Astrocyte (in vitro differentiated cells and primary cell): ENCODE measurements around the gene SPOPL. TPM values are rescaled to one million over a fixed set of nuclear protein-coding genes. Genes with fewer than 3 reads are reported as not detected.

ENCODE experiments used
- DNase-seq: peaks from one replicate; pipeline ENCODE4 v3.0.0-alpha.2; 2010; ENCODE audit warnings: low read depth
- FAIRE-seq: peaks from 2 replicates; lab custom pipeline; 2011; peaks lifted over from hg19 to GRCh38; lab: Jason Lieb, UNC
- H2AFZ ChIP-seq: 2 replicates; pipeline ENCODE4 v1.6.0; 2012; ENCODE audit warnings: low read depth, low read length, inconsistent platforms
- H3K27ac ChIP-seq: 2 replicates; pipeline ENCODE4 v1.5.1; 2011; ENCODE audit warnings: low read depth, low read length, inconsistent platforms
- H3K27me3 ChIP-seq: 2 replicates; pipeline ENCODE4 v1.6.0; 2011; ENCODE audit warnings: low read length, inconsistent platforms; ENCODE audit not compliant: insufficient read depth
- H3K36me3 ChIP-seq: 2 replicates; pipeline ENCODE4 v1.5.1; 2011; ENCODE audit warnings: low read length, inconsistent platforms; ENCODE audit not compliant: insufficient read depth
- H3K4me1 ChIP-seq: 2 replicates; pipeline ENCODE4 v1.5.1; 2011; ENCODE audit warnings: low read length, inconsistent platforms; ENCODE audit not compliant: insufficient read depth
- H3K4me2 ChIP-seq: 2 replicates; pipeline ENCODE4 v1.6.0; 2012; ENCODE audit warnings: low read length, inconsistent platforms
- H3K4me3 ChIP-seq: 2 replicates; pipeline ENCODE4 v1.5.1; 2011; ENCODE audit warnings: low read depth, mild to moderate bottlenecking, low read length, inconsistent platforms; ENCODE audit not compliant: insufficient read depth
- H3K79me2 ChIP-seq: 2 replicates; pipeline ENCODE4 v1.6.0; 2012; ENCODE audit warnings: mild to moderate bottlenecking, low read length, inconsistent platforms; ENCODE audit not compliant: insufficient read depth
- H3K9ac ChIP-seq: 2 replicates; pipeline ENCODE4 v1.6.0; 2012; ENCODE audit warnings: mild to moderate bottlenecking, low read length, inconsistent platforms
- H3K9me3 ChIP-seq: 2 replicates; pipeline ENCODE4 v1.5.1; 2012; ENCODE audit warnings: low read depth, mild to moderate bottlenecking, low read length, inconsistent platforms; ENCODE audit not compliant: insufficient read depth
- H4K20me1 ChIP-seq: 2 replicates; pipeline ENCODE4 v1.6.0; 2012; ENCODE audit warnings: low read length, inconsistent platforms; ENCODE audit not compliant: insufficient read depth
- H3K27ac Mint-ChIP-seq: one replicate; pipeline ENCODE4 v1.8.0; 2021; ENCODE audit warnings: mild to moderate bottlenecking, mixed read lengths; ENCODE audit not compliant: unreplicated experiment
- H3K27me3 Mint-ChIP-seq: one replicate; pipeline ENCODE4 v1.8.0; 2021; ENCODE audit warnings: low read depth, mixed read lengths; ENCODE audit not compliant: unreplicated experiment
- H3K36me3 Mint-ChIP-seq: one replicate; pipeline ENCODE4 v1.8.0; 2021; ENCODE audit warnings: low read depth, mixed read lengths; ENCODE audit not compliant: unreplicated experiment
- H3K4me1 Mint-ChIP-seq: one replicate; pipeline ENCODE4 v1.8.0; 2021; ENCODE audit warnings: low read depth, mixed read lengths; ENCODE audit not compliant: unreplicated experiment
- H3K4me3 Mint-ChIP-seq: one replicate; pipeline ENCODE4 v1.8.0; 2021; ENCODE audit warnings: mild to moderate bottlenecking, moderate library complexity, mixed read lengths; ENCODE audit not compliant: unreplicated experiment
- H3K9me3 Mint-ChIP-seq: one replicate; pipeline ENCODE4 v1.8.0; 2021; ENCODE audit warnings: mild to moderate bottlenecking, mixed read lengths; ENCODE audit not compliant: unreplicated experiment
- EZH2 ChIP-seq: IDR thresholded peaks from 2 replicates; pipeline ENCODE4 v1.6.1; 2012; ENCODE audit warnings: mild to moderate bottlenecking, low read length, inconsistent platforms; ENCODE audit not compliant: insufficient read depth
- total RNA-seq: library from RNA; stranded (reverse); gene quantifications from 2 replicates; pipeline ENCODE4 v1.2.1, GENCODE V29; 2021
- TF ChIP-seq, protein P1 (sequence below): IDR thresholded peaks from 2 replicates; pipeline ENCODE4 v1.5.1; 2011; ENCODE audit warnings: low read depth, mild to moderate bottlenecking, inconsistent platforms, low read length, moderate library complexity; ENCODE audit not compliant: insufficient read depth

SPOPL gene
- total RNA-seq, 1 donor from 2014 or later = 23.2 TPM

DNA sequence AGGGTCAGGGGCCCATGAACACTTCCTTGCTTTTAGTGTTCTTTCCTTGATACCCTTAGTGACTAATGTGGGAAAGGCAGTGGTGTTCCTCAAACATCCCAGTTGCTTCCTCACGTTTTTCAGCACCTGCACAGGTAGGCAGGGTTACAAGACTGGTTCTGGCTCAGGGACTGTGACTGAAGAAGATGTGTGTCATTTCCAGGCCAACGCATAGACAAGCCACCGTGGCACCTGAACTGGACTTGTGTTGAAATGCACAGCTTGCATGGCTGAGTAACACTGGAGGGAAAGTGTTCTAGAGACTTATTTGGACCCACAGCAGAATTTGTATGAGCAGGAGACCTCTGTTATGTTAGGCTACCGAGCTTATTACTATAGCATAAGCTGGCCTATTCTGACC is 107.9 kb downstream of the SPOPL start:
- Histone ChIP-seq H2AFZ (no peak overlapping the region), H3K36me3 (no peaks in the 10 kb centered on the region), H3K4me1 (no peaks in the 10 kb centered on the region), H3K79me2 (no peaks in the 10 kb centered on the region), H3K27ac (no peak overlapping the region), H3K27me3 (no peaks in the 10 kb centered on the region), H3K4me2 (no peak overlapping the region), H4K20me1 (no peaks in the 10 kb centered on the region), H3K4me3 (no peak overlapping the region), H3K9me3 (no peaks in the 10 kb centered on the region), H3K9ac (no peak overlapping the region)
- Mint-ChIP-seq H3K4me1 (peaks cover 4% of the 10 kb centered on the region), H3K27me3 (no peaks in the 10 kb centered on the region), H3K4me3 (no peak overlapping the region), H3K27ac (no peak overlapping the region), H3K9me3 (no peaks in the 10 kb centered on the region), H3K36me3 (no peaks in the 10 kb centered on the region)
- DNase-seq (no peak), FAIRE-seq (no peak)
- TF ChIP-seq, protein P1, sequence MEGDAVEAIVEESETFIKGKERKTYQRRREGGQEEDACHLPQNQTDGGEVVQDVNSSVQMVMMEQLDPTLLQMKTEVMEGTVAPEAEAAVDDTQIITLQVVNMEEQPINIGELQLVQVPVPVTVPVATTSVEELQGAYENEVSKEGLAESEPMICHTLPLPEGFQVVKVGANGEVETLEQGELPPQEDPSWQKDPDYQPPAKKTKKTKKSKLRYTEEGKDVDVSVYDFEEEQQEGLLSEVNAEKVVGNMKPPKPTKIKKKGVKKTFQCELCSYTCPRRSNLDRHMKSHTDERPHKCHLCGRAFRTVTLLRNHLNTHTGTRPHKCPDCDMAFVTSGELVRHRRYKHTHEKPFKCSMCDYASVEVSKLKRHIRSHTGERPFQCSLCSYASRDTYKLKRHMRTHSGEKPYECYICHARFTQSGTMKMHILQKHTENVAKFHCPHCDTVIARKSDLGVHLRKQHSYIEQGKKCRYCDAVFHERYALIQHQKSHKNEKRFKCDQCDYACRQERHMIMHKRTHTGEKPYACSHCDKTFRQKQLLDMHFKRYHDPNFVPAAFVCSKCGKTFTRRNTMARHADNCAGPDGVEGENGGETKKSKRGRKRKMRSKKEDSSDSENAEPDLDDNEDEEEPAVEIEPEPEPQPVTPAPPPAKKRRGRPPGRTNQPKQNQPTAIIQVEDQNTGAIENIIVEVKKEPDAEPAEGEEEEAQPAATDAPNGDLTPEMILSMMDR = no peak
- no peak for TF ChIP-seq EZH2

DNA sequence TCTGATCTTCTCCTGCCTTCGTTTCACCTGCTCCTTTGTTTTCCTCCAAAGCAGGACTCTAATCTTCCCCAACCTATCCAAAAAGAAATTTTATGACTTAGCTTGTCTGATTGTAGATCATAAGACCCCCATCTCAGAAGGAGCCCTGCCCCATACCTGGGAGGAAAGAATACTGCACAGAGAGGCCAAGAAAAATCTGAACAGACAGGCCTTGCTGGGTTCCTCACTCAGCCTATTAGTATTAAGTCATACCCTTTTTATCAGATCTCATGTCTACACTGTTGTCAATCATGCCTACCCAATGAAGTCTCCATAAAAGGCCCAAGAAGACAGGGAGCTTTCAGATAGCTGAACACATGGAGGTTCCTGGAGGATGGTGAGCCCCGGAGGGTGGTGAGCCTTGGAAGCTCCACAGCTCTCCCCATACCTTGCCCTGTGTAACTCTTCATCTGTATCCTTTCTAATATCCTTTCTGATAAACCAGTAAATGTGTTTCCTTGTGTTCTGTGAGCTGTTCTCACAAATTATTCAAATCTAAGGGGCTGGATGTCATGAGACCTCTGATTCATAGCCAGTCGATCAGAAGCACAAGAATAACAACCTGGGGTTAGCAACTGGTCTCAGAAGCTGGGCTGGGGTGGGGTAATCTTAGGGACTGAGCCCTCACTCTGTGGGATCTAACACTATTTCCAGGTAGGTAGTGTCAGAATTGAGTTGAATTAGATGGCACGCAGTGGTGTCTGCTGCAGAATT is 108.8 kb downstream of the SPOPL start:
- H4K20me1 ChIP-seq = no peaks in the 10 kb centered on the region
- H3K79me2 ChIP-seq = no peaks in the 10 kb centered on the region
- Mint-ChIP-seq H3K36me3 (no peaks in the 10 kb centered on the region), H3K4me1 (peaks cover 12% of the 10 kb centered on the region), H3K4me3 (no peak overlapping the region), H3K27ac (no peak overlapping the region), H3K9me3 (no peaks in the 10 kb centered on the region), H3K27me3 (no peaks in the 10 kb centered on the region)
- no peak overlapping the region for H3K9ac ChIP-seq
- no peak overlapping the region for H3K4me2 ChIP-seq
- no peaks in the 10 kb centered on the region for H3K4me1 ChIP-seq
- no peak overlapping the region for H3K4me3 ChIP-seq
- no peaks in the 10 kb centered on the region for H3K27me3 ChIP-seq
- DNase-seq = no peak
- no peaks in the 10 kb centered on the region for H3K36me3 ChIP-seq
- no peak overlapping the region for H3K27ac ChIP-seq
- TF ChIP-seq EZH2 = no peak
- TF ChIP-seq, protein P1 = no peak
- no peaks in the 10 kb centered on the region for H3K9me3 ChIP-seq
- H2AFZ ChIP-seq = no peak overlapping the region
- FAIRE-seq = no peak

DNA sequence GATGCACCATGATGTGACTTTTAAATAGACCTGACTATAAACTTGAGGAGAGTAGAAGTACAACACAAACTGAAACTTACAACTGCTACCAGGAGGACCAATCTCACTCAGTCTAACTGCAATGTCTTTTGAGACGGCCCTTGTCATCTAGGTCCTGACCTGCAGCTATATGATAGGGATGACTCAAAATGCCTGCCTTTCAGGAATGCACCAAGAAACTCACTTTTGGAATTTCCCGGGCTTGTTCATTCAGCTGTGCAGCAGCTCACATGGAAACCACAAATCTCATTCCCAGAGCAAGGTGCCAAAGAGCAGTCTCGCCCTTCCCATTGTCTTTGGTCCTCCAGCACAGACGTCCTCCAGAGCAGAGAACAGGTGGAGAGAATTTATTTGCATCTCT is 113.7 kb downstream of the SPOPL start:
- no peaks in the 10 kb centered on the region for H3K36me3 Mint-ChIP-seq
- H3K4me1 ChIP-seq = no peaks in the 10 kb centered on the region
- no peak overlapping the region for H3K4me3 ChIP-seq
- peaks cover 1% of the 10 kb centered on the region for H3K27me3 Mint-ChIP-seq
- peak overlapping the region; percentile 61 for H3K4me2 ChIP-seq
- no peaks in the 10 kb centered on the region for H3K27me3 ChIP-seq
- no peaks in the 10 kb centered on the region for H4K20me1 ChIP-seq
- no peaks in the 10 kb centered on the region for H3K9me3 ChIP-seq
- DNase-seq = peak; percentile 77
- H3K27ac ChIP-seq = no peak overlapping the region
- no peak for FAIRE-seq
- H2AFZ ChIP-seq = no peak overlapping the region
- no peak overlapping the region for H3K27ac Mint-ChIP-seq
- TF ChIP-seq, protein P1 = no peak
- no peak for TF ChIP-seq EZH2
- no peaks in the 10 kb centered on the region for H3K79me2 ChIP-seq
- H3K9ac ChIP-seq = no peak overlapping the region
- no peaks in the 10 kb centered on the region for H3K9me3 Mint-ChIP-seq
- H3K4me3 Mint-ChIP-seq = no peak overlapping the region
- peaks cover 13% of the 10 kb centered on the region for H3K4me1 Mint-ChIP-seq
- H3K36me3 ChIP-seq = no peaks in the 10 kb centered on the region
